Liver (tissue), 9 donors: ENCODE data around the gene AKR1B1. TPM values are rescaled to one million over a fixed set of nuclear protein-coding genes. Genes with fewer than 3 reads are reported as not detected.
A peak's percentile ranks its signal among the peaks of the same experiment; 100 is the strongest.

Source experiments
- DNase-seq: peaks from one replicate; pipeline ENCODE4 v3.0.0-alpha.2; 2017; ENCODE audit warnings: low spot score
- H3K27ac ChIP-seq, 2 donors: one replicate each; pipeline ENCODE4 v1.7.0; 2013; ENCODE audit warnings: inconsistent platforms in 2 of 2, low read length in 2 of 2, control low read depth in 1 of 2, low read depth in 1 of 2, mild to moderate bottlenecking in 1 of 2
- H3K27me3 ChIP-seq, 4 donors: one replicate each; pipeline versions ENCODE4 v1.6.1 to v1.7.0; 2013; ENCODE audit warnings: low read length in 3 of 4, inconsistent platforms in 1 of 4, mild to moderate bottlenecking in 1 of 4, moderate library complexity in 1 of 4; ENCODE audit not compliant: control insufficient read depth in 4 of 4, insufficient read depth in 4 of 4
- H3K36me3 ChIP-seq, 4 donors: one replicate each; pipeline versions ENCODE4 v1.6.1 to v1.7.0; 2013; ENCODE audit warnings: low read length in 3 of 4, mild to moderate bottlenecking in 3 of 4, low read depth in 1 of 4, moderate library complexity in 1 of 4; ENCODE audit not compliant: control insufficient read depth in 4 of 4, insufficient read depth in 3 of 4
- H3K4me1 ChIP-seq, 4 donors: one replicate each; pipeline versions ENCODE4 v1.6.1 to v1.7.0; 2013; ENCODE audit warnings: low read length in 3 of 4, mild to moderate bottlenecking in 3 of 4, moderate library complexity in 1 of 4; ENCODE audit not compliant: control insufficient read depth in 4 of 4, insufficient read depth in 4 of 4
- H3K4me3 ChIP-seq, 3 donors: one replicate each; pipeline versions ENCODE4 v1.6.1 to v1.7.0; 2013; ENCODE audit warnings: low read length in 3 of 3, control low read depth in 1 of 3, low read depth in 1 of 3, mild to moderate bottlenecking in 1 of 3
- H3K9ac ChIP-seq, 2 donors: one replicate each; pipeline ENCODE4 v1.7.0; 2013; ENCODE audit warnings: low read length in 2 of 2, mild to moderate bottlenecking in 2 of 2, moderate library complexity in 2 of 2, control low read depth in 1 of 2, low read depth in 1 of 2
- H3K9me3 ChIP-seq, 4 donors: one replicate each; pipeline versions ENCODE4 v1.6.1 to v1.7.0; 2013; ENCODE audit warnings: low read length in 3 of 4; ENCODE audit not compliant: control insufficient read depth in 4 of 4
- EGR1 ChIP-seq, 2 donors: IDR thresholded peaks; 2 replicates each; pipeline ENCODE4 v1.6.1; 2016 to 2018; ENCODE audit warnings: antibody characterized with exemption in 2 of 2, low read depth in 2 of 2
- FOXA2 ChIP-seq: IDR thresholded peaks from 2 replicates; pipeline ENCODE4 v1.6.1; 2016; ENCODE audit warnings: antibody characterized with exemption
- GABPA ChIP-seq, 2 donors: IDR thresholded peaks in 1 of 2; conservative IDR thresholded peaks in 1 of 2; 2 replicates each; pipeline ENCODE4 v1.6.1; 2016; ENCODE audit warnings: antibody characterized with exemption in 2 of 2, mild to moderate bottlenecking in 1 of 2, moderate library complexity in 1 of 2
- HNF4A ChIP-seq, 2 donors: conservative IDR thresholded peaks; 2 replicates each; pipeline ENCODE4 v1.6.1; 2016; ENCODE audit warnings: antibody characterized with exemption in 2 of 2, mild to moderate bottlenecking in 2 of 2
- HNF4G ChIP-seq: IDR thresholded peaks from 2 replicates; pipeline ENCODE4 v1.6.1; 2016; ENCODE audit warnings: antibody characterized with exemption
- JUND ChIP-seq, 2 donors: IDR thresholded peaks; 2 replicates each; pipeline ENCODE4 v1.6.1; 2016; ENCODE audit warnings: antibody characterized with exemption in 2 of 2
- NR2F2 ChIP-seq: IDR thresholded peaks from 2 replicates; pipeline ENCODE4 v1.6.1; 2016; ENCODE audit warnings: antibody characterized with exemption
- RAD21 ChIP-seq, 2 donors: IDR thresholded peaks; 2 replicates each; pipeline ENCODE4 v1.6.1; 2016; ENCODE audit warnings: antibody characterized with exemption in 2 of 2, mild to moderate bottlenecking in 2 of 2
- REST ChIP-seq: IDR thresholded peaks from 2 replicates; pipeline ENCODE4 v1.6.1; 2016; ENCODE audit warnings: antibody characterized with exemption, mild to moderate bottlenecking
- RXRA ChIP-seq, 2 donors: IDR thresholded peaks; 2 replicates each; pipeline ENCODE4 v1.6.1; 2017 to 2018; ENCODE audit warnings: antibody characterized with exemption in 2 of 2, mild to moderate bottlenecking in 1 of 2
- SP1 ChIP-seq: IDR thresholded peaks from 2 replicates; pipeline ENCODE4 v1.6.1; 2018; ENCODE audit warnings: antibody characterized with exemption, mild to moderate bottlenecking
- TAF1 ChIP-seq: conservative IDR thresholded peaks from 2 replicates; pipeline ENCODE4 v1.6.1; 2016; ENCODE audit warnings: antibody characterized with exemption, mild to moderate bottlenecking
- WGBS: extraction: QIAGEN DNeasy Blood & Tissue Kit; methylation state at CpG from one replicate; pipeline ENCODE4 v1.1.7; 2013; 5-methylcytosine and 5-hydroxymethylcytosine counted together
- polyA plus RNA-seq, 2 donors: library from polyadenylated mRNA; stranded (reverse) in 1 of 2; unstranded in 1 of 2; fragments of 200-250 nt in 1 of 2; fragments of >200 nt in 1 of 2; fragmentation: Nextera tagmentation in 1 of 2; extraction: Ambion mirVana in 1 of 2; gene quantifications; one replicate each; pipeline versions ENCODE4 v1.2.1 to v1.2.3, GENCODE V29; 2013 to 2015
- total RNA-seq, 2 donors: library from RNA; depleted of rRNA; stranded (reverse); fragments of >200 nt; gene quantifications; one replicate each; pipeline ENCODE4 v1.2.3, GENCODE V29; 2014
- TF ChIP-seq, protein P1 (sequence below): IDR thresholded peaks from 2 replicates; pipeline ENCODE4 v1.6.1; 2016; ENCODE audit warnings: antibody characterized with exemption
- donor health status: healthy.
- donor health status: healthy.
- donor health status: healthy.
- donor health status: healthy.
- donor health status: healthy.

AKR1B1 gene
- total and polyA plus RNA-seq, 4 donors, result 10.8 to 12.6 (median 11.6) TPM

DNA sequence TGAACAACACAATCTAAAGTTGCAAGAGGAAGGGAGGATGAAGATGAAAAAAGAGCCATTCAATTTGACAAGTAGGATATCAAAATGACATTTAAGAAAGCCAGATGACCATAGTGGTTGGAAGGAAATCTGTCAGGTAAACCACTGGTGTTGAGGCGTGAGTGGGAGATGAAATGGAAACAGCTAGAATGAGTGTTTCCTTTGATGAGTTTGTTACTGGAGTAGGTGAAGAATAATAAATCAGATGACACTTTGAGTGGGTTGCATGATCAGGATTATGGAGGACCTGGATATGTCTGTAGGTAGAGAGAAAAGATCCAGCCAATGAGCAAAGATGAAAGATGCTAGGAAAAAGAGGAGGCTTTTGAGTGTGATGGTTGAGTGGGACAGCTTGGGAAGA, 33.1 kb downstream of the AKR1B1 start:
- 94% methylated on average over 1 of the region's 1 CpG for WGBS
- Histone ChIP-seq H3K4me3 (no peak overlapping the region), H3K36me3 (no peaks in the 10 kb centered on the region), H3K9ac (no peak overlapping the region), H3K9me3 (no peaks in the 10 kb centered on the region), H3K27me3 (no peaks in the 10 kb centered on the region), H3K4me1 (peaks cover 0 to 3% (median 0%) of the 10 kb centered on the region in 4 donors), H3K27ac (no peak overlapping the region)
- DNase-seq, result no peak
- TF ChIP-seq FOXA2 (no peak), NR2F2 (no peak), TAF1 (no peak), HNF4A (conservative IDR thresholded peaks at IDR 0.05) (no peak), EGR1 (IDR thresholded peaks at IDR 0.05; ENCODE audit: low read depth in 2 of 2) (no peak), RAD21 (IDR thresholded peaks at IDR 0.05) (no peak), JUND (IDR thresholded peaks at IDR 0.05) (no peak), SP1 (no peak), REST (no peak)
- TF ChIP-seq, protein P1, sequence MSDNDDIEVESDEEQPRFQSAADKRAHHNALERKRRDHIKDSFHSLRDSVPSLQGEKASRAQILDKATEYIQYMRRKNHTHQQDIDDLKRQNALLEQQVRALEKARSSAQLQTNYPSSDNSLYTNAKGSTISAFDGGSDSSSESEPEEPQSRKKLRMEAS, result no peak

GRCh38 chr7:134422638-134423037, 36.3 kb downstream of the AKR1B1 start:
- H3K36me3 ChIP-seq, result no peaks in the 10 kb centered on the region
- H3K4me3 ChIP-seq, result no peak overlapping the region
- H3K4me1 ChIP-seq, result peaks cover 0 to 16% (median 9%) of the 10 kb centered on the region in 4 donors
- H3K9ac ChIP-seq, result no peak overlapping the region
- 30% methylated on average over 4 of the region's 4 CpGs for WGBS
- TF ChIP-seq TAF1 (no peak), JUND (IDR thresholded peaks at IDR 0.05) (no peak), SP1 (peak; percentile 63), RXRA (IDR thresholded peaks at IDR 0.05) (peak; percentile 33 to 60), NR2F2 (peak; percentile 36), HNF4A (conservative IDR thresholded peaks at IDR 0.05) (peak; percentile 75 to 88), GABPA (IDR thresholded peaks at IDR 0.05 in 1 of 2, conservative IDR thresholded peaks at IDR 0.05 in 1 of 2) (no peak), HNF4G (peak; percentile 64)
- no peak overlapping the region for H3K27ac ChIP-seq
- H3K27me3 ChIP-seq, result no peaks in the 10 kb centered on the region
- DNase-seq, result no peak
- no peaks in the 10 kb centered on the region for H3K9me3 ChIP-seq

DNA sequence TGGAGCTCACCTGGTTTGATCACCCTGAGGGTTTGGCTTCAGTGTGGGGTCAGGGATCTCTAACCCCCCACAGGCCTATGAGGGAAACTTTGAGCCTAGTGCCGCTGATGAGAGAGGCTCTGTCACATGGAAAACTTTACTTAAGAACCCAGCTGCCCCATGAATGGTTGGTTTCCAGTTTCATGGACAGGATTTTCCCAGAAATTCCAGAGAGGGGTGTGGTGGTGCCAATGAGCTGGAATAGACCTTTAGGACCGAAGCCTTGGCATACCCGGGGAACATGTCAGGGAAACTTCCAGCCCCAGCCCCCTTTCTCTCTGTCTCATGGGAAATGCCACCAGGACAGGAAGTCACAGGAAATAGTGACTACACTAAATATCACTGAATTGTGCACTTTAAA, 36.9 kb downstream of the AKR1B1 start:
- no peaks in the 10 kb centered on the region for H3K36me3 ChIP-seq
- H3K4me3 ChIP-seq, result no peak overlapping the region
- DNase-seq, result no peak
- H3K27ac ChIP-seq, result no peak overlapping the region
- no peaks in the 10 kb centered on the region for H3K9me3 ChIP-seq
- no peak overlapping the region for H3K9ac ChIP-seq
- no peak for TF ChIP-seq TAF1
- peaks cover 0 to 16% (median 9%) of the 10 kb centered on the region in 4 donors for H3K4me1 ChIP-seq
- no peaks in the 10 kb centered on the region for H3K27me3 ChIP-seq
- WGBS, result 58% methylated on average over 3 of the region's 3 CpGs
